Stimulated activated CD4-positive, alpha-beta T cell treated with anti-CD3 and anti-CD28 coated beads, Interleukin-2, amount 100 ng/mL, for 24 hours (primary cell): ENCODE measurements around the gene GRAMD1B.
A peak's percentile ranks its signal among the peaks of the same experiment; 100 is the strongest.

ENCODE experiments used
- DNase-seq, 2 donors: peaks; one replicate each; pipeline ENCODE4 v3.0.0-alpha.2; 2020

Gene GRAMD1B

DNA sequence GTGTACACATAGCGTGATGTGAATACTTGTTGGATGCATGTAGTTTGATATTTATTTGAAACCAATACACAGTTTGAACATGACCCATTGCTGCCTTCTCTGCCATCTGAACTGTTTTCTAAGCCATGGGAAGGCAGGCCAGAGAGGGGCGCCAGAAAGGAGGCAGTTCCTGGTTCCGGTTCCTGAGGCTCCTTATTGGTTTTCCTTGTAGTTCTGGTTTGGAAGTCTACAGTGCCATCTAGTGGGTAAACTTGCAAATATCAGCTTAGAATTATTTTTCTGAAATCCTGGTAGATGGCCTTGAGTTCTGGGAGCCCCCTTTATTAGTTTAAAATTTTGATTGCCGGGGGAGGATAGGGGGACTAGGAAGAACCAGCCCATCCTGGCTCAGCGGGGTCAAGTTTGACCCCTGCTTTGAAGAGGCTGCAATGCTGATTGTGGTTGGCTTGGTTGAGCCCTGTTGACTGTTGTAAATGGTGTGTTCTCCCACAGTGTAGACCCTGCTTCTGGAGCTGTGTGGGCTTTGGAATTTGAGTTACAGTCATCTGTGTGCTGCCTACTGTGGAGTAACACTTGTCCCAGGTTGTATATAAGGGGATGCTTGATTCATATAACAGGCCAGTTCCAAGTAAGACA is 48.4 kb downstream of the GRAMD1B start:
- DNase-seq = peak; percentile 27 to 33

GRCh38 chr11:123479048-123479837 is 49.2 kb downstream of the GRAMD1B start:
- DNase-seq = no peak

DNA sequence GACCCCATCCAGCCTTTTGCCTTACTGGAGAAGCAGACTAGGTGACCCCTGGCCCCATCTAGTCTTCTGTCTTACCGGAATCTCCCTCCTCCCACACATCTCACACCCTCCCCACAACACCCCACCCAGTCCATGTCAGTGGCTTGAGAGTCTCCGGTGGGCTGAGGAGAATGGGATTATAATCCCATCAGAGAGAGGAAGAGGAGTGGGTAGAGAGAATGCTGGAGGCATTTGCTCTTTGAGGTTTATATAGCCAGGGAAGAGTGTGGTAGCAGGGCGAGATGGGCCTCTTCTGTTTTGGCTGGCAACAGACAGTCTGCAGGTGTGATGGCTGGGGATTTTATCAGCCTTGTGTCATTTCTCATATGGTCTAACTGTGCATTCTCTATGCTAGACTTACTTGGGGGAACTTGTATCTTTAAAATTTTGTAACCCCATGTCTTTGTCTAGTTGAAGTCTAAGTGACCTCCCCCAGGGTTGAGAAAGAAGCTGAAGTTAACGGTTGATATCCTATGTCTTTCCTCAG is 50.3 kb downstream of the GRAMD1B start:
- no peak for DNase-seq

- DNase-seq = no peak
These were observed 50.8 kb downstream of the GRAMD1B start for GRCh38 chr11:123480882-123481281.

DNA sequence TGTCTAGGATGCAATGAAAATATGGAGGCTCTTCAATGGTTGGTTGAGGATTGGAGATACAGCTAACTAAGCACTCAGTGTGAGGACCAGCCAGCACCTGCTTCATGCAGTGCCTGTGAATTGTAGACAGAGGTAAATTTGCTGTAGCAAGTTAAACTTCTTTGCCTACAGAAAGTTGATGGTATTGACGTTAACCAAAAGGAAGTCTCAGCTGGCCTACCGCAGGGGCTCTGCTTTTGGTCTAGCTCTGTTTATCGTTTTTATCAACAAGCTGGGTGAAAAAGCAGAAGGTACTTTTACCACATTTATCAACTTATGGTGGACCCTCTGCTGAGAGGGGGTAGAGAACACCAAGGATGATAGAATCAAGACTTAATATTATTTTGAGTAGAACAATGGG is 51.6 kb downstream of the GRAMD1B start:
- no peak for DNase-seq

DNA sequence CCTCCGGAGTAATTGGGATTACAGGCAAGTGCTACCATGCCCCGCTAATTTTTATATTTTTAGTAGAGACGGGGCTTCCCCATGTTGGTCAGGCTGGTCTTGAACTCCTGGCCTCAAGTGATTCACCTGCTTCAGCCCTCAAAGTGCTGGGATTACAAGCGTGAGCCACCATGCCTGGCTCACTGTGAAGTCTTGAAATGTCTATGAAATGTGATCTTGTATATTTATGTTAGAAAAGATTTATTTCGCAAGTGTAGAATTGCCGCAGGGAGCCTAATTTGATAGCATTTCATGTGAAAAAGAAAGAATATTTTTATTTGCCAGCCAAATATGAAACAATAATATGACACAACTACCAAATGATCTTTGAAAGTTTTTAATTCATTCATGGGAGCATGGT is 52.1 kb downstream of the GRAMD1B start:
- no peak for DNase-seq

DNA sequence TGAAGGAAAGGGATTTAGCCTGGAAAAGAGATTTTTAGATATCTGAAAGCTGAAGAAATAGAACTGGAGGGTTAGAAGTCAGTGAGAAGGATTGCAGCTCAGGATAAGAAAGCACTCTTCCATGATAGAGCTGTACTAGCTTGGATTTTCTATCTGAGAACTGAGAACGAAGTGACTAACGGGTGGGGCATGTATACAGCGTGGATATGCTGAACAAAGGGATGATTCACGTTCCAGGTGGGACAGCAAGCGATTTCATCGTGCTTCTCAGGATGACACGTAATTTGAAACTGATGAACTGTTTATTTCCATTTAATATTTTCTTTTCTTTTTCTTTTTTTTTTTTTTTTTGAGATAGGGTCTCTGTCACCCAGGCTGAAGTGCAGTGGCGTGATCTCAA is 53.0 kb downstream of the GRAMD1B start:
- peak in 1 of 2 donors; percentile 17 for DNase-seq

DNA sequence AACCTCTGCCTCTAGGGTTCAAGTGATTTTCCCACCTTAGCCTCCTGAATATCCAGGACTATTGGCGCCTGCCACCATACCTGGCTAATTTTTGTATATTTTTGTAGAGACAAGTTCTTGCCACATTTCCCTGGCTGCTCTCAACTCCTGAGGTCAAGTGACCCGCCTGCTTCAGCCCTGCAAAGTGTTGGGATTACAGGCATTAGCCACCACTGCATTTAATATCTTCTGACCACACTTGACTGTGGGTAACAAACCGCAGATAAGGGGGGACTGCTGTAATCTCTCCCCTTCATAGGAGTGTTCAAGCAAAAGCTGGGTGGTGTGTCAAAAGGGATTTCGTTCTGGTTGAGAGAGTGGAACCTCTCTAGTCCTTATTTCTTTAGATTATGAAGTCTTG is 53.4 kb downstream of the GRAMD1B start:
- no peak for DNase-seq

DNA sequence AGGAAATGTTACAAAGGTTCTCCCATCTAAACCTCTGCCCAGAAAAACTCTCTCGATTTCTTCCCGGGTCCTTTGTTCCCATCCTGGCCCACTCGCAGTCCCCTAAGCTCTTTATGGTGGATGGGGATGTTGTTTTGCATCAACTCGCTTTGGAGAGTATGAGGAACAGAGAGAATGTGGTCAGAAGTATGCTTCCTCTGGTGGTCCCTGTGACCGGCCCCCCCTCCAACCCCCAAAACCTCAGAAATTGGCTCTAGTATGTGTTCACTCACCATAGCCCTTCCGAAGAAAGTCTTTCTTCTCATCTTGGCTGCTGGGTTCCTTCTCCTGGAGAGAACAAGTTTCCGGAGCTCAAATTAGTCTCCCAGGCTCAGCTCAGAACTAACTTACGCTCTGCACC is 54.4 kb downstream of the GRAMD1B start:
- no peak for DNase-seq

DNA sequence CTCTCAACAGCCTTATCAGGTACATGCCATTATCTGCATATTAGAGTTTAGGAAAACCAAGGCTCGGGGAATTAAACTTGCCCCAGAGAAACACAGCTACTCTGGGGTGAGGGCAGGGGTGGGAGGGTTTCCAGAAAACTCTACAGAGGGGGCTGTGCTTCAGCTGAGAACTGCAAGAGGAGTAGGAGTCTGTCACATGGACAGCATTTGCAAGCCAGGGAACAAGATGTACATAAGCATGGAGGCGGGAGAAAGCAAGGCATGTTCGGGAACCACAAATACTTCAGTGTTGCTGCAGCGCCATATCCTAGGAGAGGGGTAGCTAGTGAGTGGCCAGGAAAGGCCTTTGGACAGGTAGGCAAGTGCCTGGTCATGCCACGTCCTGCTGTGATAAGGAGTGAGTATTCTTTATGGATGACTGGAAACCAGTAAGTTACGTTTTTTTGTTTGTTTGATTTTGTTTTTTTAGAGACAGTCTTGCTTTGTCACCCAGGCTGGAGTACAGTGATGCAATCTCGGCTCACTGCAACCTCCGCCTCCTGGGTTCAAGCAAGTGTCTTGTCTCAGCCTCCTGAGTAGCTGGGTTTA is 57.2 kb downstream of the GRAMD1B start:
- no peak for DNase-seq

DNA sequence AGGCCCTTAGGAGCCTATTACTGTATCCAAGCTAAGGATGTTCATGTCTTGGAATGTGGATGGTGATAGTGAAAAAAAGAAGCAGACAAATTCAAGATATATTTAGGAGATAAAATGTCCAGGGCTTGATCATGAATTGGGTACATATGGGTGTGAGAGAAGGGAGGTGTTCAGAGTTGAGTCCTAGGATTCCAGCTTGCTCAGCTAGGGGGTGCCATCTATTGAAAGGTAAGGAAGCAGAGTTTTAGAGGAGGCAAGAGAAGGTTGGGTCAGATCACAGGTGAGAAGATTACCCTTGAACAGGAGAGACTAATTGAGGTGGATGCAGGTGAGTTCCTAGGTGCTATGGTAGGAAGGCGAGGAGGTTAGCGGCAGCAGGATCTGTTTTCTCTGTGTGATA is 60.5 kb downstream of the GRAMD1B start:
- DNase-seq = no peak

DNA sequence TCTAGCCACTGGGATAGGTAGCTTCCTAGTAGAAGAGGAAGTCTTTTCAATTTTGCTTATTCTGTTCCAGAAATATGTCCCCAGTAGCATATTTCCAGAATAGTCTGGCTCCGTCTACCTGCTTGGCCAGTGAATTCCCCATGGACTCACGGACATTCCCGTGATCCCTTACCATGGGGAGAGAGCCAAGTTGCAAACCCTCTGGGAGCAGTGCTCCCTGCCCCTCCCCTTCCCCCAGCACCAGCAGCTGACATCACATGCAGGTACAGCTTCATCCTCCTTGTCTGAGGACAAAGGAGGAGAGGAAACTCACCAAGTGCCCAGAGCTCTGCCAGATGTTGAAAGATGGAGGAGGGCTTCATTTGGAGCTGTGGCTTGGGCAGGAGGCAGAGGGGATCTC is 61.2 kb downstream of the GRAMD1B start:
- DNase-seq = no peak

GRCh38 chr11:123493349-123494063 is 63.4 kb downstream of the GRAMD1B start:
- DNase-seq = no peak

DNA sequence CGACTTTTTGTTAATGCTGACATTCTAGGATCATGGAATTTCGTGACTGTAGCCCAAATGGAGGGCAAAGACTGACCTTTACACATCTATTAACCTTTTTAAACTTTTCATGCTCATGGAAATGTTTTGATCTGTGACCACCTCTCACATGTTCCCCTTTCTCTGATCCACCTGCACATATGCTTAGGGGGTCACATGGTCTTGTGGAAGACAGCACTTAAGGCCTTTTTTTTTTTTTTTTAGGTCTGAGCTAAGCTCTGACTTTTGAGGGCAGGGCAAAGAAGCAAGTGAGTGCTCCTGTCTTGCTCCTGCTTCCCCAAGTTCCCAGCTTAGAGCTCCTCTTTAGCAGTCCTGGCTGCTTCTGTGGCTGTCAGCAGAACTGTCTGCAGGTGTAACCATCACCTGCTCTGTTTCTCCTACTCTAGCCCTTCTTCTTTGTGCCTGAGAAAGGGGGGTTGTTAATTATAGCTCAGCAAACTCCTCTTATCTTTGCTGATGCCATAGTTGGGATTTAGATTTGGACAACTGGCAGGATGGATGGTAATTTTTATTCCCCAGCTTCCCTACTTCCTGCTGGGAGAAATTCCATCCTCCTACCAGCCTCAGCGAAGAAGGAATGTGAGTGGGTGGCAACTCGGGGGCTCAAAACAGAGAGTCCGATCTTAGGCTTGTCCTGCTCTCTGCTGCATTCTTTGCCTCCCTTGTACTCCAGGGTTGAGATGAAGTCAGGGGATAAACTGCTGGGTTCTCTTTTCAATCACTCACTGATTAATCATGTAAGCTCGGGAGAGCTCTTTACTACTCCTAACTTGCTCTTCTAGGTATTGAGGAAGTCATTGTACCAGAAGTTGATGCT is 64.4 kb downstream of the GRAMD1B start:
- DNase-seq = no peak

- no peak for DNase-seq
These were observed 74.3 kb downstream of the GRAMD1B start for GRCh38 chr11:123504401-123504800.

DNA sequence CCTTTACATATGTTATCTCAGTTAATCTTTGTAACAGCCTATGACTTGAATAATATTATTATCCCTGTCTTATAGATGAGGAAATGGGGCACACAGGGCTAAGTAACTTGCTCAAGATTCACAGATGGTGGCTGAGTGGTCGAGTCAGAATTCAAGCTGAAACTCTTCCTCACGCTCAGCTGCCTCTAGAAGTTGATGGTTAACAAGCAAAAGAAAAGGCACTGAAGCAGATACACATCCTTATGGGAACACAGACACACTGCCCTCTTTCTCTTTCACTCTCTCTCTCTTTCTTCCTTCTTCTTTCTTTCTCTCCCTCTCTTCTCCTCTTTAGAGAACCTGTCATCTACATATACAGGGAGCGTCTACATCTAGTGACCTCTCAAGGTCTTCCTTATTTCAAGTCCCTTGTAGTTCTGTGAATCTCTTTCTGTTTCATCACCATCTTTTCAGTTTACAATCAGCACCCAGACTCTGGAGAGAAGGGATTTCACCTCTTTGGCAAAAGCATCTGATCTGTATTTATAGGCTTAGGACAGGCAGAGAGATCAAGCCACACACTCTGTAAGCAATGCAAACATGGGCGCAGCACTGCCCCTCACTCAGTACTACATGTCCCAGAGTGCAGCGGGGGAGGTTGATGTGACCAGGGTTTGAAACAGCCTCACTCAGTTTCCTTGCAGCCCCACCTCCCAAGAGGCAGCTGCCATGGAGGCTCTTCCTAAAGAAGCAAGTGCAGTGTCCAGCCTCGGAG is 75.7 kb downstream of the GRAMD1B start:
- DNase-seq = no peak

DNA sequence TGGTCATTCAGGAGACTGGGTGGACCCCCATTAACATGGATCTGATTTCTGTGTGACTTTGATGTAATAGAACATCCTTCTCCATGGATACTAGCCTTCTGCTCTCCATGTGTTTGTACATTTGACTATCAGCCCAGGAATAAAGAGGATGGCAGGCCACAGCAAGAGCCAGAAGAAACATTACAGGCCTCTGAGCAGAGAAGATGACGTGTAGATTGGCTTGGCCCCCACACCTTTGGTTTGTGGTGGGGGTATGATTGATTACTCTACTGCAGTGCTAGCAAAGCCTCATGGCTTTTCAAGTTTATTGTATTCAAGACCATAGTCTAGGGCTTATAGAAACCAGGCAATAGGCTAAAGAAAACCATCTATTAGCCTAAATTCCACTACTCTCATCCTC is 77.0 kb downstream of the GRAMD1B start:
- no peak for DNase-seq

GRCh38 chr11:123509737-123510578 is 79.9 kb downstream of the GRAMD1B start:
- DNase-seq = no peak

DNA sequence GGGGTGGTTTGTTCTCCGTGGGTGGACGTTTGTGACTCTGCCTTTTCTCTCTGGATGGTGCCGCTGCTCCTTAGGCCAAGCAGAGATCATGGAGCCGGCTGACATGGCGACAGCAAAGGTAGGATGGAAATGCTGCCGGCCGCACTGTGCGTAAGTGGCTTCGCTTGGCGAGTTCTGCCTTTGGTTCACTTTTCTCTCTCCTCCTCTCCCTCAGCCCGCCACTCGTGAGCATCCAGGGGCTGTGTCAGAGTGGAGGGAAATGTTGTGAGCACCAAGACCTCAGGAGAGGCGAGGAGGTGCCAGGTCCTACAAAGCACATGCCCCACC is 80.5 kb downstream of the GRAMD1B start:
- DNase-seq = no peak

- DNase-seq = peak; percentile 76 to 84
These were observed 81.2 kb downstream of the GRAMD1B start for GRCh38 chr11:123511037-123511870.
